HS-27A (cell line): Measurements from ENCODE around the gene PHF21A.

Experiments
- DNase-seq: peaks from one replicate; pipeline ENCODE4 v3.0.0-alpha.2; 2012; ENCODE audit warnings: low read depth, missing footprints

Gene PHF21A

GRCh38 chr11:45885274-45885920 lies 235.9 kb downstream of the PHF21A start, which contains the start of gene MAPK8IP1:
MAPK8IP1 (plus strand) TSS chr11:45885651; CDS start chr11:45885821, 170 bp downstream.
- DNase-seq, result no peak

DNA sequence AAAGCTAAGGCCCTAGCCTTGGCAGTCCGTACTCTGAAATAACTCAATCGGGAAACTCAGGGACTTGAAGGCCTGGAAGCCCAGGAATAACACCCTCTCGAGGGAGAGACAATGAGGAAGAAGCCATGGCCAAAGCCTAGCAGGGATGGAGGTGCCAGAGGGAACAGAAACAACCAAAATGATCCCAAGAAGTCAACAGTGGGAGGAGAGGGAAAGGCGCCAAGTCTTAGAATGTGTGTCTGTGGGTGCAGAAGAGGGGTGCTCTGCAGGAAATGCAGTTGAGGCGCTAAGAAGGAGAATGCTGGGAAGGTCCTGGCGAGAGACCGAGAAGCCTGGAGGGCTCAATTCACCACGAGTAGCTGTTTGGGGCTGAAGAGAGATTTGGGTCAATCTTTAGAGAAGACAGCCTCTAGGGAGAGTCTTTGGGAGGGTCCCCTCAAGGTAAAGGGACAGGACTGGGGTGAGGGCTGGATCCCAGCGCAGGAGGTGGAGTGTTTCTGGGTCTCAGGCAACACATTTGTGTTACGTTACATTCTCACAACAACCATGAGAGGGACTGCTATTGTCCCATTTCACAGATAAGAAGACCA lies 236.6 kb downstream of the PHF21A start:
- no peak for DNase-seq
